H9 (cell line): ENCODE measurements around the gene MRTFA. TPM values are rescaled to one million over a fixed set of nuclear protein-coding genes. Genes with fewer than 3 reads are reported as not detected.

Source experiments
- DNase-seq: peaks from one replicate; pipeline ENCODE4 v3.0.0-alpha.2; 2017
- H2AFZ ChIP-seq: one replicate; pipeline ENCODE4 v1.6.1; 2013; ENCODE audit warnings: mild to moderate bottlenecking, low read length, control low read depth, moderate library complexity
- H2AK5ac ChIP-seq: 2 replicates; pipeline ENCODE4 v1.6.1; 2013; ENCODE audit warnings: low read length, control low read depth, mixed read lengths; ENCODE audit not compliant: insufficient read length
- H2BK120ac ChIP-seq: one replicate; pipeline ENCODE4 v1.6.1; 2013; ENCODE audit warnings: low read depth, mild to moderate bottlenecking, low read length, control low read depth, inconsistent platforms; ENCODE audit not compliant: poor library complexity, severe bottlenecking
- H2BK12ac ChIP-seq: 2 replicates; pipeline ENCODE4 v1.6.1; 2013; ENCODE audit warnings: low read length, control low read depth, mixed read lengths, low read depth; ENCODE audit not compliant: insufficient read length
- H2BK15ac ChIP-seq: 2 replicates; pipeline ENCODE4 v1.6.1; 2013; ENCODE audit warnings: low read depth, low read length, control low read depth
- H2BK20ac ChIP-seq: one replicate; pipeline ENCODE4 v1.6.1; 2013; ENCODE audit warnings: low read depth, mild to moderate bottlenecking, low read length, control low read depth, inconsistent platforms; ENCODE audit not compliant: poor library complexity, severe bottlenecking
- H2BK5ac ChIP-seq: 2 replicates; pipeline ENCODE4 v1.6.1; 2013; ENCODE audit warnings: low read length, control low read depth, mixed read lengths; ENCODE audit not compliant: insufficient read length
- H3K14ac ChIP-seq: 2 replicates; pipeline ENCODE4 v1.6.1; 2013; ENCODE audit warnings: low read length, control low read depth; ENCODE audit not compliant: insufficient read depth
- H3K18ac ChIP-seq: 2 replicates; pipeline ENCODE4 v1.6.1; 2013; ENCODE audit warnings: low read depth, mild to moderate bottlenecking, mixed read lengths, low read length, control low read depth; ENCODE audit not compliant: insufficient read length
- H3K23ac ChIP-seq: 2 replicates; pipeline ENCODE4 v1.6.1; 2013; ENCODE audit warnings: low read length, control low read depth, mixed read lengths, low read depth; ENCODE audit not compliant: insufficient read length
- H3K23me2 ChIP-seq: 2 replicates; pipeline ENCODE4 v1.6.1; 2013; ENCODE audit warnings: low read depth, mild to moderate bottlenecking, mixed read lengths, low read length, control low read depth; ENCODE audit not compliant: insufficient read length, poor library complexity, severe bottlenecking
- H3K27ac ChIP-seq: 2 replicates; pipeline ENCODE4 v1.5.1; 2013; ENCODE audit warnings: low read length, control low read depth, mixed read lengths, low read depth; ENCODE audit not compliant: insufficient read length
- H3K27me3 ChIP-seq: 2 replicates; pipeline ENCODE4 v1.6.1; 2013; ENCODE audit warnings: low read length, control low read depth, inconsistent platforms; ENCODE audit not compliant: insufficient read depth
- H3K4ac ChIP-seq: 2 replicates; pipeline ENCODE4 v1.6.1; 2013; ENCODE audit warnings: low read depth, mild to moderate bottlenecking, control low read depth, inconsistent platforms, low read length, moderate library complexity
- H3K4me1 ChIP-seq: 2 replicates; pipeline ENCODE4 v1.6.1; 2013; ENCODE audit warnings: low read length, control low read depth, inconsistent platforms; ENCODE audit not compliant: insufficient read depth
- H3K4me2 ChIP-seq: 2 replicates; pipeline ENCODE4 v1.6.1; 2013; ENCODE audit warnings: low read length, control low read depth, mixed read lengths; ENCODE audit not compliant: insufficient read length, insufficient read depth
- H3K56ac ChIP-seq: 2 replicates; pipeline ENCODE4 v1.6.1; 2013; ENCODE audit warnings: low read depth, mild to moderate bottlenecking, mixed read lengths, low read length, control low read depth; ENCODE audit not compliant: insufficient read length
- H3K79me1 ChIP-seq: 2 replicates; pipeline ENCODE4 v1.6.1; 2013; ENCODE audit warnings: low read depth, mild to moderate bottlenecking, moderate library complexity, low read length, control low read depth, inconsistent platforms; ENCODE audit not compliant: insufficient read depth, poor library complexity, severe bottlenecking
- H3K79me2 ChIP-seq: 2 replicates; pipeline ENCODE4 v1.6.1; 2013; ENCODE audit warnings: low read length, control low read depth, inconsistent platforms; ENCODE audit not compliant: insufficient read depth
- H3K9ac ChIP-seq: 2 replicates; pipeline ENCODE4 v1.6.1; 2013; ENCODE audit warnings: low read length, control low read depth, mixed read lengths; ENCODE audit not compliant: insufficient read length; ENCODE audit errors: extremely low read depth
- H3K9me3 ChIP-seq: one replicate; pipeline ENCODE4 v1.6.1; 2013; ENCODE audit warnings: low read depth, low read length, inconsistent platforms; ENCODE audit not compliant: control insufficient read depth
- H3T11ph ChIP-seq: one replicate; pipeline ENCODE4 v1.6.1; 2013; ENCODE audit warnings: mild to moderate bottlenecking, low read length, control low read depth, inconsistent platforms
- H4K20me1 ChIP-seq: one replicate; pipeline ENCODE4 v1.6.1; 2013; ENCODE audit not compliant: control insufficient read depth, insufficient read length, insufficient read depth
- H4K5ac ChIP-seq: 2 replicates; pipeline ENCODE4 v1.6.1; 2013; ENCODE audit warnings: low read depth, mild to moderate bottlenecking, mixed read lengths, low read length, control low read depth; ENCODE audit not compliant: insufficient read length
- H4K8ac ChIP-seq: replicated peaks from 2 replicates; pipeline ENCODE4 v1.6.1; 2013; ENCODE audit warnings: low read length, control low read depth, mixed read lengths, low read depth; ENCODE audit not compliant: insufficient read length
- H4K91ac ChIP-seq: 2 replicates; pipeline ENCODE4 v1.6.1; 2013; ENCODE audit warnings: low read depth, mild to moderate bottlenecking, moderate library complexity, mixed read lengths, low read length, control low read depth; ENCODE audit not compliant: insufficient read length
- H3K27ac Mint-ChIP-seq, 3 experiments: 2 replicates in 2 of 3; 3 replicates in 1 of 3; pipeline ENCODE4 v1.8.0; 2020 to 2021; ENCODE audit warnings: mixed read lengths in 3 of 3, mild to moderate bottlenecking in 1 of 3, moderate library complexity in 1 of 3
- H3K27me3 Mint-ChIP-seq: 2 replicates; pipeline ENCODE4 v1.8.0; 2021; ENCODE audit warnings: low read depth, mild to moderate bottlenecking, moderate library complexity, mixed read lengths
- H3K36me3 Mint-ChIP-seq, 3 experiments: 2 replicates in 2 of 3; 3 replicates in 1 of 3; pipeline ENCODE4 v1.8.0; 2020 to 2021; ENCODE audit warnings: low read depth in 3 of 3, mixed read lengths in 3 of 3; ENCODE audit not compliant: insufficient read depth in 1 of 3
- H3K4me1 Mint-ChIP-seq, 2 experiments: 2 replicates each; pipeline ENCODE4 v1.8.0; 2020; ENCODE audit warnings: mixed read lengths in 2 of 2
- H3K4me3 Mint-ChIP-seq, 2 experiments: 2 replicates in 1 of 2; 3 replicates in 1 of 2; pipeline ENCODE4 v1.8.0; 2020 to 2021; ENCODE audit warnings: mild to moderate bottlenecking in 2 of 2, mixed read lengths in 2 of 2, moderate library complexity in 1 of 2
- H3K9me3 Mint-ChIP-seq, 2 experiments: 2 replicates in 1 of 2; 3 replicates in 1 of 2; pipeline ENCODE4 v1.8.0; 2020; ENCODE audit warnings: mild to moderate bottlenecking in 2 of 2, mixed read lengths in 2 of 2, moderate library complexity in 1 of 2
- CTCF ChIP-seq: fragments of 200-600 bp; sonication (generic); conservative IDR thresholded peaks from 3 replicates; pipeline ENCODE4 v1.8.0; 2021; ENCODE audit warnings: antibody characterized with exemption, mild to moderate bottlenecking
- WGBS: extraction: QIAGEN DNeasy Blood & Tissue Kit; methylation state at CpG from one replicate; pipeline ENCODE4 v1.1.7; 2013; ENCODE audit warnings: missing lambda C conversion rate, low lambda C conversion rate, mixed read lengths; ENCODE audit not compliant: insufficient read length; ENCODE audit errors: extremely low coverage; 5-methylcytosine and 5-hydroxymethylcytosine counted together
- total RNA-seq: library from RNA; stranded (reverse); gene quantifications from 2 replicates; pipeline ENCODE4 v1.2.1, GENCODE V29; 2021

MRTFA gene
- total RNA-seq, 1 experiment from 2014 or later: 38.1 TPM

- Mint-ChIP-seq H3K27me3 (no peaks in the 10 kb centered on the region), H3K9me3 (no peaks in the 10 kb centered on the region)
Measured at GRCh38 chr22:40364431-40364830, 272.1 kb downstream of the MRTFA start.

More at GRCh38 chr22:40364431-40364830, 272.1 kb downstream of the MRTFA start:
- Histone ChIP-seq H2BK15ac (no peak overlapping the region), H3K79me1 (no peaks in the 10 kb centered on the region), H3K27me3 (no peaks in the 10 kb centered on the region), H3K4me2 (no peak overlapping the region), H3K14ac (no peak overlapping the region), H3K4ac (no peak overlapping the region), H2AK5ac (no peak overlapping the region), H4K20me1 (no peaks in the 10 kb centered on the region), H3K4me1 (no peaks in the 10 kb centered on the region), H3K18ac (no peak overlapping the region), H2AFZ (no peak overlapping the region), H3K9me3 (no peaks in the 10 kb centered on the region), H2BK5ac (no peak overlapping the region), H3K23ac (no peak overlapping the region), H4K5ac (no peak overlapping the region), H2BK20ac (no peak overlapping the region), H3K23me2 (no peaks in the 10 kb centered on the region), H3K27ac (no peak overlapping the region), H3T11ph (no peak overlapping the region), H2BK120ac (no peak overlapping the region), H3K79me2 (no peaks in the 10 kb centered on the region), H3K9ac (no peak overlapping the region), H2BK12ac (no peak overlapping the region), H4K8ac (no peak overlapping the region), H3K56ac (no peak overlapping the region), H4K91ac (no peak overlapping the region)
- Mint-ChIP-seq H3K27ac (no peak overlapping the region), H3K36me3 (peaks cover 74 to 98% (median 97%) of the 10 kb centered on the region in 3 experiments; a peak in 6 of 7 replicates), H3K4me1 (no peaks in the 10 kb centered on the region), H3K4me3 (no peak overlapping the region)
- no peak for DNase-seq
- no peak for TF ChIP-seq CTCF
- no CpG with 5 or more reads among the region's 1 CpG for WGBS
